ENCODE measurements around the gene IQCE. TPM values are rescaled to one million over a fixed set of nuclear protein-coding genes. Genes with fewer than 3 reads are reported as not detected.
"Not testable (repeated sequence)": the region's sequence is repeated elsewhere in the genome, so short reads cannot be mapped to it uniquely, and the experiment has no call there.

The IQCE gene
- total RNA-seq, 2 experiments from 2014 or later = 8.3 to 10.0 TPM

- Mint-ChIP-seq H3K4me3 (no peak overlapping the region), H3K36me3 (peaks cover 3% of the 10 kb centered on the region), H3K9me3 (no peaks in the 10 kb centered on the region), H3K27me3 (no peaks in the 10 kb centered on the region), H3K27ac (no peak overlapping the region), H3K4me1 (no peaks in the 10 kb centered on the region)
- ATAC-seq (ENCODE audit: low read depth) (no peak), DNase-seq (no peak)
- POLR2A ChIA-PET = no interaction called here
Measured at GRCh38 chr7:2602406-2603043, 43.7 kb downstream of the IQCE start.

- Mint-ChIP-seq H3K27me3 (no peaks in the 10 kb centered on the region), H3K36me3 (peaks cover 3% of the 10 kb centered on the region), H3K9me3 (no peaks in the 10 kb centered on the region), H3K27ac (no peak overlapping the region), H3K4me1 (peaks cover 2% of the 10 kb centered on the region), H3K4me3 (no peak overlapping the region)
- ATAC-seq (ENCODE audit: low read depth) (no peak), DNase-seq (no peak)
- POLR2A ChIA-PET = no interaction called here
Measured at GRCh38 chr7:2603044-2603965, 44.5 kb downstream of the IQCE start.

GRCh38 chr7:2604608-2605174 is 45.9 kb downstream of the IQCE start:
- POLR2A ChIA-PET = no interaction called here

GRCh38 chr7:2605608-2606538 is 47.1 kb downstream of the IQCE start:
- peaks cover 2% of the 10 kb centered on the region for H3K27me3 Mint-ChIP-seq
- H3K27ac Mint-ChIP-seq = no peak overlapping the region
- H3K36me3 Mint-ChIP-seq = no peaks in the 10 kb centered on the region
- DNase-seq = no peak
- no peak overlapping the region for H3K4me3 Mint-ChIP-seq
- ATAC-seq (ENCODE audit: low read depth) = no peak
- H3K9me3 Mint-ChIP-seq = no peaks in the 10 kb centered on the region
- peaks cover 8% of the 10 kb centered on the region for H3K4me1 Mint-ChIP-seq
- POLR2A ChIA-PET = no interaction called here

More at GRCh38 chr7:2604608-2605174, 45.9 kb downstream of the IQCE start:
- ATAC-seq (ENCODE audit: low read depth) (no peak), DNase-seq (no peak)
- H3K9me3 Mint-ChIP-seq = no peaks in the 10 kb centered on the region
- H3K36me3 Mint-ChIP-seq = no peaks in the 10 kb centered on the region
- H3K27ac Mint-ChIP-seq = no peak overlapping the region
- H3K27me3 Mint-ChIP-seq = no peaks in the 10 kb centered on the region
- H3K4me1 Mint-ChIP-seq = peaks cover 8% of the 10 kb centered on the region
- H3K4me3 Mint-ChIP-seq = no peak overlapping the region

GRCh38 chr7:2606539-2606936 is 47.8 kb downstream of the IQCE start:
- Mint-ChIP-seq H3K4me3 (no peak overlapping the region), H3K9me3 (no peaks in the 10 kb centered on the region), H3K27ac (no peak overlapping the region), H3K4me1 (peaks cover 8% of the 10 kb centered on the region), H3K27me3 (peaks cover 2% of the 10 kb centered on the region), H3K36me3 (no peaks in the 10 kb centered on the region)
- no peak for ATAC-seq (ENCODE audit: low read depth)
- POLR2A ChIA-PET = no interaction called here
- no peak for DNase-seq

- H3K36me3 Mint-ChIP-seq = no peaks in the 10 kb centered on the region
- DNase-seq = no peak
- no peak for ATAC-seq (ENCODE audit: low read depth)
- no peak overlapping the region for H3K27ac Mint-ChIP-seq
- peaks cover 8% of the 10 kb centered on the region for H3K4me1 Mint-ChIP-seq
- H3K4me3 Mint-ChIP-seq = no peak overlapping the region
- peaks cover 2% of the 10 kb centered on the region for H3K27me3 Mint-ChIP-seq
- no peaks in the 10 kb centered on the region for H3K9me3 Mint-ChIP-seq
- POLR2A ChIA-PET = no interaction called here
Measured at GRCh38 chr7:2607122-2607922, 48.5 kb downstream of the IQCE start.

GRCh38 chr7:2607923-2608904 is 49.4 kb downstream of the IQCE start:
- Mint-ChIP-seq H3K27me3 (peaks cover 2% of the 10 kb centered on the region), H3K9me3 (no peaks in the 10 kb centered on the region), H3K4me1 (peaks cover 8% of the 10 kb centered on the region), H3K27ac (no peak overlapping the region), H3K4me3 (no peak overlapping the region), H3K36me3 (no peaks in the 10 kb centered on the region)
- ATAC-seq (ENCODE audit: low read depth) (no peak), DNase-seq (no peak)
- POLR2A ChIA-PET = interaction anchor here (0.7 to 1.3 kb wide), 3 partner anchors 13 to 26 kb away, joined by 3 to 4 read pairs (median 4); no protein-coding TSS in a partner anchor

GRCh38 chr7:2608921-2609411 is 50.2 kb downstream of the IQCE start:
- Mint-ChIP-seq H3K4me1 (peaks cover 8% of the 10 kb centered on the region), H3K27ac (peak overlapping the region; percentile 11), H3K4me3 (peak overlapping the region; percentile 29), H3K27me3 (peaks cover 2% of the 10 kb centered on the region), H3K36me3 (no peaks in the 10 kb centered on the region), H3K9me3 (no peaks in the 10 kb centered on the region)
- no peak for DNase-seq
- POLR2A ChIA-PET = interaction anchor here (0.7 to 1.3 kb wide), 3 partner anchors 12 to 25 kb away, joined by 3 to 4 read pairs (median 4); no protein-coding TSS in a partner anchor
- ATAC-seq (ENCODE audit: low read depth) = peak; percentile 81

GRCh38 chr7:2609646-2610045 is 50.9 kb downstream of the IQCE start:
- POLR2A ChIA-PET = interaction anchor here (1.3 kb wide), 1 partner anchor 24 kb away, joined by 4 read pairs; no protein-coding TSS in a partner anchor
- not testable (repeated sequence) for H3K4me3 Mint-ChIP-seq; H3K27ac Mint-ChIP-seq; ATAC-seq (ENCODE audit: low read depth); H3K27me3 Mint-ChIP-seq; H3K4me1 Mint-ChIP-seq; H3K36me3 Mint-ChIP-seq; H3K9me3 Mint-ChIP-seq; DNase-seq

GRCh38 chr7:2610466-2610865 is 51.7 kb downstream of the IQCE start:
- H3K27ac Mint-ChIP-seq = no peak overlapping the region
- H3K4me3 Mint-ChIP-seq = no peak overlapping the region
- H3K27me3 Mint-ChIP-seq = peaks cover 2% of the 10 kb centered on the region
- no peaks in the 10 kb centered on the region for H3K36me3 Mint-ChIP-seq
- no peaks in the 10 kb centered on the region for H3K9me3 Mint-ChIP-seq
- peaks cover 8% of the 10 kb centered on the region for H3K4me1 Mint-ChIP-seq
- DNase-seq (no peak), ATAC-seq (ENCODE audit: low read depth) (no peak)
- POLR2A ChIA-PET = no interaction called here

- ATAC-seq (ENCODE audit: low read depth) (no peak), DNase-seq (no peak)
- H3K4me1 Mint-ChIP-seq = peaks cover 8% of the 10 kb centered on the region
- H3K27me3 Mint-ChIP-seq = peaks cover 2% of the 10 kb centered on the region
- H3K36me3 Mint-ChIP-seq = no peaks in the 10 kb centered on the region
- no peaks in the 10 kb centered on the region for H3K9me3 Mint-ChIP-seq
- H3K27ac Mint-ChIP-seq = no peak overlapping the region
- POLR2A ChIA-PET = no interaction called here
- no peak overlapping the region for H3K4me3 Mint-ChIP-seq
Measured at GRCh38 chr7:2610898-2611297, 52.1 kb downstream of the IQCE start.

Measured in activated naive CD8-positive, alpha-beta T cell treated with anti-CD3 and anti-CD28 coated beads, Interleukin-2, amount 10 ng/mL, durations not matched to agents 7 days and 5 days (primary cell).